CD4-positive, alpha-beta T cell (primary cell): ENCODE measurements around the gene TRIM40. TPM values are rescaled to one million over a fixed set of nuclear protein-coding genes. Genes with fewer than 3 reads are reported as not detected.

Source experiments
- ATAC-seq: fragments of 200-7000 bp; cut with Tn5 transposase; one replicate; pipeline ENCODE4 v1.10.0; 2022; ENCODE audit warnings: mild to moderate bottlenecking; ENCODE audit not compliant: poor library complexity
- CTCF ChIA-PET: fragments of 350-600 bp; sonication (Branson Sonifier 250); formaldehyde crosslinking; loops from one replicate; lab custom pipeline; 2021; ENCODE audit warnings: antibody characterized with exemption, inconsistent platforms; lab: Charles Lee
- POLR2A ChIA-PET: fragments of 350-600 bp; sonication (Branson Sonifier 250); formaldehyde crosslinking; loops from one replicate; lab custom pipeline; 2021; ENCODE audit warnings: antibody characterized with exemption, inconsistent platforms; lab: Charles Lee
- DNase-seq, 14 experiments: peaks; one replicate each; pipeline ENCODE4 v3.0.0-alpha.2; 2013 to 2020; ENCODE audit warnings: mixed read lengths in 2 of 14
- H3K27ac ChIP-seq, 2 donors: one replicate each; pipeline versions ENCODE4 v1.5.1 to v1.7.0; 2013; ENCODE audit warnings: low read length in 2 of 2, low read depth in 1 of 2, mild to moderate bottlenecking in 1 of 2
- H3K27me3 ChIP-seq, 2 experiments: 1 replicate in 1 of 2; 2 replicates in 1 of 2; pipeline versions ENCODE4 v1.6.1 to v1.7.0; 2013; ENCODE audit warnings: low read length in 2 of 2, control low read depth in 1 of 2, mild to moderate bottlenecking in 1 of 2, moderate library complexity in 1 of 2; ENCODE audit not compliant: insufficient read depth in 2 of 2, control insufficient read depth in 1 of 2
- H3K36me3 ChIP-seq: one replicate; pipeline ENCODE4 v1.6.1; 2013; ENCODE audit warnings: low read length, control low read depth; ENCODE audit not compliant: insufficient read depth
- H3K4me1 ChIP-seq: one replicate; pipeline ENCODE4 v1.6.1; 2013; ENCODE audit warnings: low read length, control low read depth; ENCODE audit not compliant: insufficient read depth
- H3K4me3 ChIP-seq: one replicate; pipeline ENCODE4 v1.5.1; 2013; ENCODE audit warnings: mild to moderate bottlenecking, low read length, moderate library complexity
- H3K9me3 ChIP-seq, 2 experiments: 1 replicate in 1 of 2; 2 replicates in 1 of 2; pipeline versions ENCODE4 v1.6.1 to v1.7.0; 2013; ENCODE audit warnings: low read length in 2 of 2, mild to moderate bottlenecking in 2 of 2, control low read depth in 1 of 2, moderate library complexity in 1 of 2; ENCODE audit not compliant: control insufficient read depth in 1 of 2, insufficient read depth in 1 of 2
- H3K27ac Mint-ChIP-seq: one replicate; pipeline ENCODE4 v1.8.0; 2020; ENCODE audit warnings: mixed read lengths
- H3K27me3 Mint-ChIP-seq: one replicate; pipeline ENCODE4 v1.8.0; 2021; ENCODE audit warnings: mixed read lengths
- H3K36me3 Mint-ChIP-seq: one replicate; pipeline ENCODE4 v1.8.0; 2021; ENCODE audit warnings: low read depth, mixed read lengths
- H3K4me1 Mint-ChIP-seq: one replicate; pipeline ENCODE4 v1.8.0; 2021; ENCODE audit warnings: low read depth, mixed read lengths
- H3K4me3 Mint-ChIP-seq: one replicate; pipeline ENCODE4 v1.8.0; 2020; ENCODE audit warnings: mild to moderate bottlenecking, mixed read lengths
- H3K9me3 Mint-ChIP-seq: one replicate; pipeline ENCODE4 v1.8.0; 2020; ENCODE audit warnings: mixed read lengths
- CTCF ChIP-seq: fragments of 200-600 bp; IDR thresholded peaks from one replicate; pipeline ENCODE4 v1.8.0; 2022; ENCODE audit warnings: antibody characterized with exemption, mild to moderate bottlenecking
- intact Hi-C, 2 experiments: fragments of 100-400 bp; cut with DNase I in 1 of 2; cut with micrococcal nuclease in 1 of 2; formaldehyde crosslinking; loops; one replicate each; pipeline versions ENCODE4 v1.15.1 to v1.9.0; 2023 to 2025; cut with DNase I, micrococcal nuclease
- total RNA-seq, 174 experiments: library from RNA in 2 of 174; stranded (reverse) in 2 of 174; gene quantifications; one replicate each; pipeline ENCODE4 v1.2.3 and lab custom pipeline; 2021 to 2026

Gene TRIM40
- total RNA-seq, 2 experiments from 2014 or later = not detected

- CTCF ChIA-PET = no interaction called here
- no peak overlapping the region for H3K27ac ChIP-seq
- no peaks in the 10 kb centered on the region for H3K36me3 ChIP-seq
- H3K4me1 Mint-ChIP-seq = peaks cover 4% of the 10 kb centered on the region
- H3K4me3 Mint-ChIP-seq = no peak overlapping the region
- H3K36me3 Mint-ChIP-seq = no peaks in the 10 kb centered on the region
- ATAC-seq (no peak), DNase-seq (peak in 3 of 14 experiments; percentile 26 to 55 (median 33))
- POLR2A ChIA-PET = no interaction called here
- no peak overlapping the region for H3K27ac Mint-ChIP-seq
- no peak overlapping the region for H3K4me3 ChIP-seq
- peaks cover 18% of the 10 kb centered on the region for H3K4me1 ChIP-seq
- peaks cover 0 to 4% of the 10 kb centered on the region in 2 experiments for H3K9me3 ChIP-seq
- no peak for TF ChIP-seq CTCF
- H3K27me3 Mint-ChIP-seq = peaks cover 48% of the 10 kb centered on the region
- H3K9me3 Mint-ChIP-seq = no peaks in the 10 kb centered on the region
- H3K27me3 ChIP-seq = peaks cover 18 to 20% of the 10 kb centered on the region in 2 experiments
- intact Hi-C loops = no loop called here
These were observed 31.2 kb downstream of the TRIM40 start for GRCh38 chr6:30167101-30167500.

- POLR2A ChIA-PET = no interaction called here
- intact Hi-C loops = no loop called here
- CTCF ChIA-PET = no interaction called here
These were observed 32.8 kb downstream of the TRIM40 start for GRCh38 chr6:30168741-30169140.

GRCh38 chr6:30169658-30170614, 34.0 kb downstream of the TRIM40 start:
- peaks cover 0 to 7% of the 10 kb centered on the region in 2 experiments for H3K9me3 ChIP-seq
- POLR2A ChIA-PET = no interaction called here

More at GRCh38 chr6:30168741-30169140, 32.8 kb downstream of the TRIM40 start:
- no peak overlapping the region for H3K4me3 ChIP-seq
- no peak for TF ChIP-seq CTCF
- H3K36me3 Mint-ChIP-seq = no peaks in the 10 kb centered on the region
- no peaks in the 10 kb centered on the region for H3K36me3 ChIP-seq
- H3K9me3 Mint-ChIP-seq = no peaks in the 10 kb centered on the region
- H3K27me3 Mint-ChIP-seq = peaks cover 57% of the 10 kb centered on the region
- peaks cover 0 to 7% of the 10 kb centered on the region in 2 experiments for H3K9me3 ChIP-seq
- no peak overlapping the region for H3K27ac ChIP-seq
- peaks cover 31 to 36% of the 10 kb centered on the region in 2 experiments for H3K27me3 ChIP-seq
- no peak overlapping the region for H3K27ac Mint-ChIP-seq
- no peaks in the 10 kb centered on the region for H3K4me1 Mint-ChIP-seq
- peaks cover 16% of the 10 kb centered on the region for H3K4me1 ChIP-seq
- no peak overlapping the region for H3K4me3 Mint-ChIP-seq
- ATAC-seq (no peak), DNase-seq (no peak)

More at GRCh38 chr6:30169658-30170614, 34.0 kb downstream of the TRIM40 start:
- H3K9me3 Mint-ChIP-seq = no peaks in the 10 kb centered on the region
- no peak overlapping the region for H3K4me3 ChIP-seq
- peaks cover 62% of the 10 kb centered on the region for H3K27me3 Mint-ChIP-seq
- H3K36me3 ChIP-seq = no peaks in the 10 kb centered on the region
- CTCF ChIA-PET = no interaction called here
- DNase-seq (peak in 4 of 14 experiments; percentile 11 to 67 (median 58)), ATAC-seq (peak; percentile 81)
- no peaks in the 10 kb centered on the region for H3K4me1 Mint-ChIP-seq
- peaks cover 16% of the 10 kb centered on the region for H3K4me1 ChIP-seq
- intact Hi-C loops = loop anchor here (1.0 to 2.0 kb wide), 3 partner anchors 65 to 321 kb away; no protein-coding TSS in a partner anchor
- H3K27ac Mint-ChIP-seq = no peak overlapping the region
- H3K27me3 ChIP-seq = peaks cover 32 to 48% of the 10 kb centered on the region in 2 experiments
- no peak overlapping the region for H3K27ac ChIP-seq
- no peak overlapping the region for H3K4me3 Mint-ChIP-seq
- H3K36me3 Mint-ChIP-seq = no peaks in the 10 kb centered on the region
- TF ChIP-seq CTCF = peak; percentile 78
